NCI-H187 treated with DMSO at 0.1 percent for 48 hours (cell line): ENCODE measurements around the gene TUBGCP6.

Experiments used
- DNase-seq: peaks from one replicate; lab custom pipeline; 2025; lab: John Stamatoyannopoulos, UW

TUBGCP6 gene

GRCh38 chr22:50264104-50264745 lies 19.4 kb upstream of the TUBGCP6 start:
- DNase-seq, result no peak

- no peak for DNase-seq
Observed at GRCh38 chr22:50262973-50263617, 18.3 kb upstream of the TUBGCP6 start.

GRCh38 chr22:50262460-50262911 lies 17.7 kb upstream of the TUBGCP6 start:
- no peak for DNase-seq

- no peak for DNase-seq
Observed at GRCh38 chr22:50261615-50262459, 17.0 kb upstream of the TUBGCP6 start, which contains the start of gene MAPK12. Gene MAPK12 (minus strand): TSS chr22:50261683. CDS start chr22:50261509, 174 bp downstream.

- DNase-seq, result no peak
Observed at GRCh38 chr22:50260801-50261614, 16.2 kb upstream of the TUBGCP6 start.

GRCh38 chr22:50260434-50260800 lies 15.6 kb upstream of the TUBGCP6 start:
- no peak for DNase-seq

- no peak for DNase-seq
Observed at GRCh38 chr22:50259302-50259701, 14.5 kb upstream of the TUBGCP6 start.

GRCh38 chr22:50258361-50259292 lies 13.8 kb upstream of the TUBGCP6 start:
- DNase-seq, result no peak

GRCh38 chr22:50257451-50258360 lies 12.9 kb upstream of the TUBGCP6 start:
- DNase-seq, result no peak

- DNase-seq, result no peak
Observed at GRCh38 chr22:50257041-50257440, 12.2 kb upstream of the TUBGCP6 start.

- no peak for DNase-seq
Observed at GRCh38 chr22:50256258-50256862, 11.5 kb upstream of the TUBGCP6 start.

- no peak for DNase-seq
Observed at GRCh38 chr22:50255607-50256006, 10.8 kb upstream of the TUBGCP6 start.

GRCh38 chr22:50255099-50255498 lies 10.3 kb upstream of the TUBGCP6 start:
- no peak for DNase-seq

GRCh38 chr22:50253941-50254340 lies 9.1 kb upstream of the TUBGCP6 start:
- DNase-seq, result no peak

- no peak for DNase-seq
Observed at GRCh38 chr22:50253046-50253915, 8.5 kb upstream of the TUBGCP6 start.

GRCh38 chr22:50252082-50253045 lies 7.5 kb upstream of the TUBGCP6 start:
- DNase-seq, result no peak

- no peak for DNase-seq
Observed at GRCh38 chr22:50251477-50252081, 6.8 kb upstream of the TUBGCP6 start.
